Loucy (cell line): Measurements from ENCODE around the gene OLFM3.

Source experiments
- CTCF ChIP-seq: fragments of 200-600 bp; sonication (generic); conservative IDR thresholded peaks from 2 replicates; pipeline ENCODE4 v1.5.1; 2014; ENCODE audit warnings: mild to moderate bottlenecking, antibody characterized with exemption, low read length
- EZH2phosphoT487 ChIP-seq: fragments of 200-600 bp; IDR thresholded peaks from 2 replicates; pipeline ENCODE4 v1.6.1; 2018; ENCODE audit warnings: antibody characterized with exemption, mild to moderate bottlenecking, moderate library complexity, borderline replicate concordance

GRCh38 chr1:102032534-102032933, 35.8 kb upstream of the OLFM3 start:
- no peak for TF ChIP-seq CTCF
- TF ChIP-seq EZH2phosphoT487 = no peak
